GM12878 (cell line): ENCODE measurements around the gene TBRG4.

Source experiments
- BCL3 ChIP-seq: IDR thresholded peaks from 2 replicates; pipeline ENCODE4 v1.6.1; 2011; ENCODE audit warnings: borderline replicate concordance, low read depth, mild to moderate bottlenecking, moderate library complexity, low read length; ENCODE audit not compliant: insufficient read depth, poor library complexity, severe bottlenecking
- CTCF ChIP-seq, 3 experiments: IDR thresholded peaks in 2 of 3; conservative IDR thresholded peaks in 1 of 3; 2 replicates each; pipeline ENCODE4 v1.5.1; 2011; ENCODE audit warnings: low read depth in 3 of 3, low read length in 3 of 3, mild to moderate bottlenecking in 3 of 3, control low read depth in 2 of 3, moderate library complexity in 2 of 3, inconsistent platforms in 1 of 3, mixed read lengths in 1 of 3; ENCODE audit not compliant: control insufficient read depth in 2 of 3, insufficient read depth in 1 of 3; ENCODE audit errors: extremely low read depth in 1 of 3
- ELK1 ChIP-seq: IDR thresholded peaks from 2 replicates; pipeline ENCODE4 v1.6.1; 2012; ENCODE audit warnings: low read depth, low read length, improper control_type of control experiment
- EP300 ChIP-seq, 2 experiments: fragments of 150-350 bp in 1 of 2; IDR thresholded peaks; 2 replicates each; pipeline ENCODE4 v1.6.1; 2011 to 2012; ENCODE audit warnings: low read depth in 2 of 2, low read length in 2 of 2, borderline replicate concordance in 1 of 2, improper control_type of control experiment in 1 of 2, inconsistent platforms in 1 of 2; ENCODE audit not compliant: control insufficient read depth in 1 of 2
- HDAC2 ChIP-seq: fragments of 200-600 bp; sonication (generic); IDR thresholded peaks from 2 replicates; pipeline ENCODE4 v1.6.1; 2017
- RFX5 ChIP-seq: IDR thresholded peaks from 2 replicates; pipeline ENCODE4 v1.6.1; 2011; ENCODE audit warnings: low read depth, low read length, improper control_type of control experiment
- TAF1 ChIP-seq: IDR thresholded peaks from 2 replicates; pipeline ENCODE4 v1.6.1; 2011; ENCODE audit warnings: mild to moderate bottlenecking, low read depth, low read length, borderline replicate concordance
- TBL1XR1 ChIP-seq: IDR thresholded peaks from 2 replicates; pipeline ENCODE4 v1.6.1; 2012; ENCODE audit warnings: low read depth, low read length, improper control_type of control experiment
- USF2 ChIP-seq: IDR thresholded peaks from 2 replicates; pipeline ENCODE4 v1.6.1; 2011; ENCODE audit warnings: low read depth, low read length, improper control_type of control experiment, borderline replicate concordance
- TF ChIP-seq, protein P1 (sequence below): IDR thresholded peaks from 2 replicates; pipeline ENCODE4 v1.6.1; 2012; ENCODE audit warnings: mild to moderate bottlenecking, low read depth, low read length

- TF ChIP-seq USF2 (no peak), CTCF (IDR thresholded peaks at IDR 0.05 in 2 of 3, conservative IDR thresholded peaks at IDR 0.05 in 1 of 3; ENCODE audit: control insufficient read depth in 2 of 3, extremely low read depth in 1 of 3, insufficient read depth in 1 of 3, low read depth in 3 of 3, low read length in 3 of 3) (no peak), EP300 (IDR thresholded peaks at IDR 0.05; ENCODE audit: borderline replicate concordance in 1 of 2, control insufficient read depth in 1 of 2, low read depth in 2 of 2, low read length in 2 of 2) (no peak), BCL3 (no peak), ELK1 (no peak), TAF1 (no peak), TBL1XR1 (no peak), HDAC2 (no peak), RFX5 (no peak)
- TF ChIP-seq, protein P1, sequence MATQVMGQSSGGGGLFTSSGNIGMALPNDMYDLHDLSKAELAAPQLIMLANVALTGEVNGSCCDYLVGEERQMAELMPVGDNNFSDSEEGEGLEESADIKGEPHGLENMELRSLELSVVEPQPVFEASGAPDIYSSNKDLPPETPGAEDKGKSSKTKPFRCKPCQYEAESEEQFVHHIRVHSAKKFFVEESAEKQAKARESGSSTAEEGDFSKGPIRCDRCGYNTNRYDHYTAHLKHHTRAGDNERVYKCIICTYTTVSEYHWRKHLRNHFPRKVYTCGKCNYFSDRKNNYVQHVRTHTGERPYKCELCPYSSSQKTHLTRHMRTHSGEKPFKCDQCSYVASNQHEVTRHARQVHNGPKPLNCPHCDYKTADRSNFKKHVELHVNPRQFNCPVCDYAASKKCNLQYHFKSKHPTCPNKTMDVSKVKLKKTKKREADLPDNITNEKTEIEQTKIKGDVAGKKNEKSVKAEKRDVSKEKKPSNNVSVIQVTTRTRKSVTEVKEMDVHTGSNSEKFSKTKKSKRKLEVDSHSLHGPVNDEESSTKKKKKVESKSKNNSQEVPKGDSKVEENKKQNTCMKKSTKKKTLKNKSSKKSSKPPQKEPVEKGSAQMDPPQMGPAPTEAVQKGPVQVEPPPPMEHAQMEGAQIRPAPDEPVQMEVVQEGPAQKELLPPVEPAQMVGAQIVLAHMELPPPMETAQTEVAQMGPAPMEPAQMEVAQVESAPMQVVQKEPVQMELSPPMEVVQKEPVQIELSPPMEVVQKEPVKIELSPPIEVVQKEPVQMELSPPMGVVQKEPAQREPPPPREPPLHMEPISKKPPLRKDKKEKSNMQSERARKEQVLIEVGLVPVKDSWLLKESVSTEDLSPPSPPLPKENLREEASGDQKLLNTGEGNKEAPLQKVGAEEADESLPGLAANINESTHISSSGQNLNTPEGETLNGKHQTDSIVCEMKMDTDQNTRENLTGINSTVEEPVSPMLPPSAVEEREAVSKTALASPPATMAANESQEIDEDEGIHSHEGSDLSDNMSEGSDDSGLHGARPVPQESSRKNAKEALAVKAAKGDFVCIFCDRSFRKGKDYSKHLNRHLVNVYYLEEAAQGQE, result no peak
Observed at GRCh38 chr7:45072131-45073030, 39.1 kb downstream of the TBRG4 start.
